Measurements from ENCODE around the gene PSMA5. TPM values are rescaled to one million over a fixed set of nuclear protein-coding genes. Genes with fewer than 3 reads are reported as not detected.
A peak's percentile ranks its signal among the peaks of the same experiment; 100 is the strongest.
"Not testable (repeated sequence)": the region's sequence is repeated elsewhere in the genome, so short reads cannot be mapped to it uniquely, and the experiment has no call there.

Gene PSMA5
- total and polyA plus RNA-seq, 2 experiments from 2014 or later = 64.4 to 90.1 TPM

DNA sequence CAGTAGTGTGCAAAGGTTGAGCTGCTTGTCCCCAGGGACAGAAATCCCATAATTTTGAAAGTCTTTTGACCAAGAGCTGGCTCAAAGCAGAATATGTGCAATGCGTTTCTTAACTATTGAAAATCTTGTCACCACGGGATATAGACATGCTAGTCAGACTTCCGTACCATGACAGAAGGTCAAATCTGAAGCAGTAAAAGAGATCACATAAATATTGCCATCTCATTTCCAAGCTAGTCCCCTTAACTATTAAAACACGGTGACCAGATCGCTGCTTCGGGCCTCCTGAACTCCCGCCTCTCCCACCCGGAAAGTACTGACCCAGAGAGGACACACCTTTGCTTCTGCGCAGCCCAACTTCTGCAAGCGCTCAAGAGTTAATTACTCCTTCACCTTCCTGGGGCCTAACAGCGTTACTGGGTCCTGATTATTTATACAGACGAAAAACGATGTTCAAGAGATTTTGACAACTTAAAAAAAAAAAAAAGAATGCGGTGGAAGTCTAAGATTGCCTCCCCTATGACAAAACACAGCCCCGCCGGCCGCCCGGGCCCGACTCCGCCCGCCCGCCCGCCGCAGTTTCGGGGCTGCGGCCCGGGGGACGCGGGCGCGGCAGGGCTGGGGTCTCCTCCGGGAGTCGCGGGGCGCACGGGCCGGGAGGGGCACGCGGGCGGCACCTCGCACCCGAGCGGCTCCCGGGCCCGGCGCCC is 29.2 kb downstream of the PSMA5 start:
- DNase-seq (ENCODE audit: low spot score) = no peak
- Histone ChIP-seq H3K4me1 (ENCODE audit: insufficient read depth) (peaks cover 28% of the 10 kb centered on the region), H3K27me3 (no peaks in the 10 kb centered on the region), H3K27ac (peak overlapping the region; percentile 24), H3K4me3 (peak overlapping the region; percentile 46), H3K79me2 (peaks cover 39% of the 10 kb centered on the region), H4K20me1 (ENCODE audit: insufficient read depth, poor library complexity, severe bottlenecking) (no peaks in the 10 kb centered on the region), H3K9me3 (ENCODE audit: low read depth) (no peaks in the 10 kb centered on the region), H3K36me3 (replicated peaks; ENCODE audit: insufficient read depth, low read depth) (no peaks in the 10 kb centered on the region), H3K4me2 (peak overlapping the region; percentile 80), H3K9me2 (replicated peaks; ENCODE audit: insufficient read depth) (no peaks in the 10 kb centered on the region), H2AFZ (peak overlapping the region; percentile 36)
- TF ChIP-seq EZH2phosphoT487 (IDR thresholded peaks at IDR 0.05; ENCODE audit: low read depth, severe bottlenecking, unreplicated experiment) (no peak), EZH2 (IDR thresholded peaks at IDR 0.05; ENCODE audit: borderline replicate concordance) (no peak)
- TF ChIP-seq, protein P1, sequence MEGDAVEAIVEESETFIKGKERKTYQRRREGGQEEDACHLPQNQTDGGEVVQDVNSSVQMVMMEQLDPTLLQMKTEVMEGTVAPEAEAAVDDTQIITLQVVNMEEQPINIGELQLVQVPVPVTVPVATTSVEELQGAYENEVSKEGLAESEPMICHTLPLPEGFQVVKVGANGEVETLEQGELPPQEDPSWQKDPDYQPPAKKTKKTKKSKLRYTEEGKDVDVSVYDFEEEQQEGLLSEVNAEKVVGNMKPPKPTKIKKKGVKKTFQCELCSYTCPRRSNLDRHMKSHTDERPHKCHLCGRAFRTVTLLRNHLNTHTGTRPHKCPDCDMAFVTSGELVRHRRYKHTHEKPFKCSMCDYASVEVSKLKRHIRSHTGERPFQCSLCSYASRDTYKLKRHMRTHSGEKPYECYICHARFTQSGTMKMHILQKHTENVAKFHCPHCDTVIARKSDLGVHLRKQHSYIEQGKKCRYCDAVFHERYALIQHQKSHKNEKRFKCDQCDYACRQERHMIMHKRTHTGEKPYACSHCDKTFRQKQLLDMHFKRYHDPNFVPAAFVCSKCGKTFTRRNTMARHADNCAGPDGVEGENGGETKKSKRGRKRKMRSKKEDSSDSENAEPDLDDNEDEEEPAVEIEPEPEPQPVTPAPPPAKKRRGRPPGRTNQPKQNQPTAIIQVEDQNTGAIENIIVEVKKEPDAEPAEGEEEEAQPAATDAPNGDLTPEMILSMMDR (IDR thresholded peaks at IDR 0.05; ENCODE audit: poor library complexity) = no peak
- 6% methylated on average over 13 of the region's 46 CpGs for WGBS (ENCODE audit: low lambda C conversion rate, missing lambda C conversion rate)

DNA sequence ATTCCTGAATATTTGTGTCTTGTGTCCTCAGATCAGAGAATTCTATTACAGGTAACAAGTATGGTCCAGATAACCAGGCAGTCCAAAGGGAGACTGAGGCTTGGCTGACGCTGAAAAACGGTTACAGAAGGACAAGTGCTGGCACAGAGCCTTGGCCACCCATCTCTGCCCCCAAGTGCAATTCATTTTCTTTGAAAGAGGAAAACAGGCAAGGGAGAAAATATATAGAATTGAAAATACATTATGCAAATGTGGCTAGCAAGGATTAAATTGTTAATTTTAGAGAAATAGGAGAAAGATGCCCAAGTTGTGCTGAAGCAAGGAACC is 29.8 kb downstream of the PSMA5 start:
- DNase-seq (ENCODE audit: low spot score) = no peak
- Histone ChIP-seq H4K20me1 (ENCODE audit: insufficient read depth, poor library complexity, severe bottlenecking) (no peaks in the 10 kb centered on the region), H3K27ac (peak overlapping the region; percentile 24), H3K9me2 (replicated peaks; ENCODE audit: insufficient read depth) (no peaks in the 10 kb centered on the region), H3K9me3 (ENCODE audit: low read depth) (no peaks in the 10 kb centered on the region), H3K36me3 (replicated peaks; ENCODE audit: insufficient read depth, low read depth) (no peaks in the 10 kb centered on the region), H2AFZ (no peak overlapping the region), H3K4me3 (peak overlapping the region; percentile 46), H3K4me1 (ENCODE audit: insufficient read depth) (peaks cover 33% of the 10 kb centered on the region), H3K4me2 (peak overlapping the region; percentile 80), H3K27me3 (no peaks in the 10 kb centered on the region), H3K79me2 (peaks cover 44% of the 10 kb centered on the region)
- 69% methylated on average over 2 of the region's 2 CpGs for WGBS (ENCODE audit: low lambda C conversion rate, missing lambda C conversion rate)
- TF ChIP-seq, protein P1 (IDR thresholded peaks at IDR 0.05; ENCODE audit: poor library complexity) = no peak
- TF ChIP-seq EZH2 (IDR thresholded peaks at IDR 0.05; ENCODE audit: borderline replicate concordance) (no peak), EZH2phosphoT487 (IDR thresholded peaks at IDR 0.05; ENCODE audit: low read depth, severe bottlenecking, unreplicated experiment) (no peak)

DNA sequence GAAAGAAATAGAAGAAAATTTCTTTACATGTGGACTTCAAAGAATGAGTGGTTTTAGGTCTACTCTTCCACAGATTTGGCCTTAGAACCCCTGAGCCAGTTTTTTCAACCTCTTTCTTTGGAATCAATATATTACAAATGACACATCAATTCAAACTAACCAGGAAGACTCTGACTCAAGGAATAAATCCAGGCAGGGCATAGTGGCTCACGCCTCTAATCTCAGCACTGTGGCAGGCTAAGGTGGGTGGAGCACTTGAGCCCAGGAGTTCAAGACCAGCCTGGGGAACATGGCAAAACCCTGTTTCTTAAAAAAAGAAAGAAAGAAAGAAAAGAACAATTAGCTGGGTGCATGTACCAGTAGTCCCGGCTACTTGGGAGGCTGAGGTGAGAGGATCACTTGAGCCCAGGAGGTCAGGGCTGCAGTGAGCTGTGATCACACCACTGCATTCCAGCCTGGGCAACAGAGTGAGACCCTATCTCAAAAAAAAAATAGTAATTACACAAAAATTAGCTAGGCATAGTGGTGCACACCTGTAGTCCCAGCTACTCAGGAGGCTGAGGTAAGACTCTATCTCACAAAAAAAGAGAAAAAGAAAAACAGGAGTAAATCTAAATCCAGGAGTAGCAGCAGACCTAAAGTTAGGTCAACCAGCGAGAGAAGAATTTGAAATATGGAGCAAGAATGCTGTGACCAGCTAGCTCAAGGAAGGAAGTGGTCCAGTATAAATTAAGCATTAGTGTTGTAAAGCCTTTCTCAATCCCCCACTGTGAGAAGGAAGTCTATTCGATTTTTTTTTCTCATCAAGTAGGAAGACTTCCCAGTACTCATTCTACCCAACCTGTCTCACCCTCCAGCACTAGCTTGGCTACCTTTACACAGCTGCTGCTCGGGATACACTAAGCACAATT is 30.4 kb downstream of the PSMA5 start:
- Histone ChIP-seq H3K27ac (no peak overlapping the region), H3K4me3 (peak overlapping the region; percentile 46)

DNA sequence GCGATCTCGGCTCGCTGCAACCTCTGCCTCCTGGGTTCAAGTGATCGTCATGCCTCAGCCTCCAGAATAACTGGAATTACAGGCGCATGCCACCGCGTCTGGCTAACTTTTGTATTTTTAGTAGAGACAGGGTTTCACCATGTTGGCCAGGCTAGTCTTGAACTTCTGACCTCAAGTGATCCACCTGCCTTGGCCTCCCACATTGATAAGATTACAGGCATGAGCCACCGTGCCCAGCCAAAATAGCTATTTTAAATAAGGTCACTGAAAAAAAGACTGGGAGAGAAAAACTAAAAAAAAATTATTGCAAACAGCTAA is 31.0 kb downstream of the PSMA5 start:
- Histone ChIP-seq H3K79me2 (peaks cover 56% of the 10 kb centered on the region), H3K4me1 (ENCODE audit: insufficient read depth) (peaks cover 34% of the 10 kb centered on the region), H3K4me2 (peak overlapping the region; percentile 80)
- not testable (repeated sequence) for H3K9me2 ChIP-seq (replicated peaks; ENCODE audit: insufficient read depth); H2AFZ ChIP-seq; DNase-seq (ENCODE audit: low spot score); H3K4me3 ChIP-seq; H3K27ac ChIP-seq; H3K27me3 ChIP-seq; H4K20me1 ChIP-seq (ENCODE audit: insufficient read depth, poor library complexity, severe bottlenecking); H3K36me3 ChIP-seq (replicated peaks; ENCODE audit: insufficient read depth, low read depth); H3K9me3 ChIP-seq (ENCODE audit: low read depth)
- WGBS (ENCODE audit: low lambda C conversion rate, missing lambda C conversion rate) = 93% methylated on average over 8 of the region's 8 CpGs

More for the DNA sequence above, 30.4 kb downstream of the PSMA5 start:
- Histone ChIP-seq H3K36me3 (replicated peaks; ENCODE audit: insufficient read depth, low read depth) (no peaks in the 10 kb centered on the region), H4K20me1 (ENCODE audit: insufficient read depth, poor library complexity, severe bottlenecking) (no peaks in the 10 kb centered on the region), H3K79me2 (peaks cover 50% of the 10 kb centered on the region), H3K4me2 (peak overlapping the region; percentile 80), H3K27me3 (no peaks in the 10 kb centered on the region), H2AFZ (no peak overlapping the region), H3K4me1 (ENCODE audit: insufficient read depth) (peaks cover 34% of the 10 kb centered on the region), H3K9me2 (replicated peaks; ENCODE audit: insufficient read depth) (no peaks in the 10 kb centered on the region), H3K9me3 (ENCODE audit: low read depth) (no peaks in the 10 kb centered on the region)
- WGBS (ENCODE audit: low lambda C conversion rate, missing lambda C conversion rate) = 67% methylated on average over 5 of the region's 5 CpGs
- TF ChIP-seq, protein P1 (IDR thresholded peaks at IDR 0.05; ENCODE audit: poor library complexity) = no peak
- no peak for TF ChIP-seq EZH2 (IDR thresholded peaks at IDR 0.05; ENCODE audit: borderline replicate concordance)
- no peak for TF ChIP-seq EZH2phosphoT487 (IDR thresholded peaks at IDR 0.05; ENCODE audit: low read depth, severe bottlenecking, unreplicated experiment)
- DNase-seq (ENCODE audit: low spot score) = no peak
